ENCODE measurements around the gene CPNE5. TPM values are rescaled to one million over a fixed set of nuclear protein-coding genes. Genes with fewer than 3 reads are reported as not detected.

The CPNE5 gene
- total and polyA plus RNA-seq, 3 donors from 2014 or later = 44.2 to 137 (median 97.8) TPM

GRCh38 chr6:36758516-36759147, 80.6 kb downstream of the CPNE5 start:
- DNase-seq = no peak
- H3K4me3 ChIP-seq = peak overlapping the region in 1 of 2 donors; percentile 1
- intact Hi-C loops (cut with DNase I; ENCODE audit: low total_unique reads) = loop anchor here (10.0 kb wide), 1 partner anchor 134 kb away; no protein-coding TSS in a partner anchor
- no peak for TF ChIP-seq POLR2A (IDR thresholded peaks at IDR 0.05)
- TF ChIP-seq CTCF (IDR thresholded peaks at IDR 0.05) = no peak
- no peak overlapping the region for H3K27ac ChIP-seq
- no peaks in the 10 kb centered on the region for H3K4me1 ChIP-seq
- no peaks in the 10 kb centered on the region for H3K9me3 ChIP-seq
- H3K27me3 ChIP-seq = no peaks in the 10 kb centered on the region
- H3K36me3 ChIP-seq (ENCODE audit: low read depth, missing control alignments) = no peaks in the 10 kb centered on the region
- WGBS, 2 donors = 71 to 75% methylated on average over 14 to 15 of the region's 15 CpGs

GRCh38 chr6:36757943-36758508, 81.2 kb downstream of the CPNE5 start:
- H3K4me1 ChIP-seq = no peaks in the 10 kb centered on the region
- intact Hi-C loops (cut with DNase I; ENCODE audit: low total_unique reads) = loop anchor here (10.0 kb wide), 1 partner anchor 133 kb away; no protein-coding TSS in a partner anchor
- H3K27ac ChIP-seq = no peak overlapping the region
- no peak overlapping the region for H3K4me3 ChIP-seq
- DNase-seq = no peak
- no peaks in the 10 kb centered on the region for H3K36me3 ChIP-seq (ENCODE audit: low read depth, missing control alignments)
- no peak for TF ChIP-seq POLR2A (IDR thresholded peaks at IDR 0.05)
- TF ChIP-seq CTCF (IDR thresholded peaks at IDR 0.05) = no peak
- 76 to 86% methylated on average over 6 of the region's 6 CpGs for WGBS, 2 donors
- no peaks in the 10 kb centered on the region for H3K9me3 ChIP-seq
- H3K27me3 ChIP-seq = no peaks in the 10 kb centered on the region

DNA sequence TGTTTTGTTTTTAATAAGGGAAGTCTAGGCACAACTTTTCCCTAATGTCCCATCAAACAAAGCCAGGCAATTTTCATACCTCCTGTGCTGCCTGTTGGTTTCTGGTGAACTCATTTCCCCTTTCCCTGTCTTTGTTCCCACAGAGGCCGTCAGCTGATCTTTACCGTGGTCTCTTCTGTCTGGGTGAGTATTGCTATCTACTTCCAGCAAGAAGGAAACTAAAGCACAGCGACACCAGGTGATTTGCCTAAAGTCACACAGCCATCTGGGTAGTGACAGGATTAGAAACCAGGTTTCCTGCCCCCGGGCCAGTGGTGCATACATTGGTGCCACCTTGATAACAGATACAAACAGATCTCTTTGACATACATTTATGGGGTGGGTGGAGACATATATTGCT, 82.0 kb downstream of the CPNE5 start:
- TF ChIP-seq POLR2A (IDR thresholded peaks at IDR 0.05) = no peak
- no peak for TF ChIP-seq CTCF (IDR thresholded peaks at IDR 0.05)
- intact Hi-C loops (cut with DNase I; ENCODE audit: low total_unique reads) = loop anchor here (10.0 kb wide), 1 partner anchor 132 kb away; no protein-coding TSS in a partner anchor
- Histone ChIP-seq H3K36me3 (ENCODE audit: low read depth, missing control alignments) (no peaks in the 10 kb centered on the region), H3K4me3 (no peak overlapping the region), H3K27ac (no peak overlapping the region), H3K27me3 (no peaks in the 10 kb centered on the region), H3K4me1 (no peaks in the 10 kb centered on the region), H3K9me3 (no peaks in the 10 kb centered on the region)
- DNase-seq = no peak
- 88 to 97% methylated on average over 4 of the region's 4 CpGs for WGBS, 2 donors

- H3K9me3 ChIP-seq = no peaks in the 10 kb centered on the region
- no peak for TF ChIP-seq CTCF (IDR thresholded peaks at IDR 0.05)
- TF ChIP-seq POLR2A (IDR thresholded peaks at IDR 0.05) = no peak
- H3K27me3 ChIP-seq = no peaks in the 10 kb centered on the region
- WGBS, 2 donors = 76 to 81% methylated on average over 8 of the region's 8 CpGs
- H3K4me3 ChIP-seq = no peak overlapping the region
- intact Hi-C loops (cut with DNase I; ENCODE audit: low total_unique reads) = loop anchor here (10.0 kb wide), 1 partner anchor 132 kb away; no protein-coding TSS in a partner anchor
- no peak overlapping the region for H3K27ac ChIP-seq
- no peak for DNase-seq
- no peaks in the 10 kb centered on the region for H3K36me3 ChIP-seq (ENCODE audit: low read depth, missing control alignments)
- H3K4me1 ChIP-seq = no peaks in the 10 kb centered on the region
These were observed 82.5 kb downstream of the CPNE5 start for GRCh38 chr6:36756786-36757185.
